Measurements from ENCODE around the gene NOL4L.

Gene NOL4L

GRCh38 chr20:32474009-32474716 is 111.0 kb downstream of the NOL4L start:
- FAIRE-seq (no peak), DNase-seq (ENCODE audit: insufficient read length, low spot score) (no peak)
- TF ChIP-seq POLR2A (IDR thresholded peaks at IDR 0.05; ENCODE audit: low read depth, low read length), result no peak
- no peak for TF ChIP-seq POLR2AphosphoS5 (IDR thresholded peaks at IDR 0.05; ENCODE audit: low read depth, low read length)
- no peak for TF ChIP-seq TAF1 (IDR thresholded peaks at IDR 0.05; ENCODE audit: low read depth, low read length)

- no peak for TF ChIP-seq PAX5 (IDR thresholded peaks at IDR 0.05; ENCODE audit: insufficient read depth, low read length, severe bottlenecking)
- no peak for TF ChIP-seq POLR2AphosphoS5 (IDR thresholded peaks at IDR 0.05; ENCODE audit: low read depth, low read length)
- TF ChIP-seq POU2F2 (IDR thresholded peaks at IDR 0.05; ENCODE audit: low read depth, low read length), result no peak
- no peak for TF ChIP-seq SPI1 (IDR thresholded peaks at IDR 0.05; ENCODE audit: low read depth, low read length)
- no peak for TF ChIP-seq POLR2A (IDR thresholded peaks at IDR 0.05; ENCODE audit: low read depth, low read length)
- TF ChIP-seq TAF1 (IDR thresholded peaks at IDR 0.05; ENCODE audit: low read depth, low read length), result no peak
- DNase-seq (ENCODE audit: insufficient read length, low spot score) (no peak), FAIRE-seq (no peak)
These were observed 111.7 kb downstream of the NOL4L start for GRCh38 chr20:32473231-32474008.

GRCh38 chr20:32472581-32473207 is 112.4 kb downstream of the NOL4L start:
- DNase-seq (ENCODE audit: insufficient read length, low spot score), result no peak
- TF ChIP-seq TAF1 (IDR thresholded peaks at IDR 0.05; ENCODE audit: low read depth, low read length) (no peak), POLR2AphosphoS5 (IDR thresholded peaks at IDR 0.05; ENCODE audit: low read depth, low read length) (no peak), SPI1 (IDR thresholded peaks at IDR 0.05; ENCODE audit: low read depth, low read length) (no peak), PAX5 (IDR thresholded peaks at IDR 0.05; ENCODE audit: insufficient read depth, low read length, severe bottlenecking) (no peak), POLR2A (IDR thresholded peaks at IDR 0.05; ENCODE audit: low read depth, low read length) (no peak), POU2F2 (IDR thresholded peaks at IDR 0.05; ENCODE audit: low read depth, low read length) (no peak)

GRCh38 chr20:32470940-32471339 is 114.2 kb downstream of the NOL4L start:
- FAIRE-seq (no peak), DNase-seq (ENCODE audit: insufficient read length, low spot score) (no peak)
- no peak for TF ChIP-seq SPI1 (IDR thresholded peaks at IDR 0.05; ENCODE audit: low read depth, low read length)
- no peak for TF ChIP-seq TAF1 (IDR thresholded peaks at IDR 0.05; ENCODE audit: low read depth, low read length)
- TF ChIP-seq PAX5 (IDR thresholded peaks at IDR 0.05; ENCODE audit: insufficient read depth, low read length, severe bottlenecking), result no peak
- TF ChIP-seq POU2F2 (IDR thresholded peaks at IDR 0.05; ENCODE audit: low read depth, low read length), result no peak
- TF ChIP-seq POLR2A (IDR thresholded peaks at IDR 0.05; ENCODE audit: low read depth, low read length), result no peak
- no peak for TF ChIP-seq POLR2AphosphoS5 (IDR thresholded peaks at IDR 0.05; ENCODE audit: low read depth, low read length)

More at GRCh38 chr20:32472581-32473207, 112.4 kb downstream of the NOL4L start:
- FAIRE-seq, result no peak

- TF ChIP-seq SPI1 (IDR thresholded peaks at IDR 0.05; ENCODE audit: low read depth, low read length), result no peak
- no peak for TF ChIP-seq POLR2AphosphoS5 (IDR thresholded peaks at IDR 0.05; ENCODE audit: low read depth, low read length)
- TF ChIP-seq POU2F2 (IDR thresholded peaks at IDR 0.05; ENCODE audit: low read depth, low read length), result no peak
- TF ChIP-seq POLR2A (IDR thresholded peaks at IDR 0.05; ENCODE audit: low read depth, low read length), result no peak
- no peak for TF ChIP-seq TAF1 (IDR thresholded peaks at IDR 0.05; ENCODE audit: low read depth, low read length)
- no peak for TF ChIP-seq PAX5 (IDR thresholded peaks at IDR 0.05; ENCODE audit: insufficient read depth, low read length, severe bottlenecking)
- DNase-seq (ENCODE audit: insufficient read length, low spot score) (peak; percentile 74), FAIRE-seq (no peak)
These were observed 114.9 kb downstream of the NOL4L start for GRCh38 chr20:32470025-32470861.

- DNase-seq (ENCODE audit: insufficient read length, low spot score) (no peak), FAIRE-seq (no peak)
- TF ChIP-seq POU2F2 (IDR thresholded peaks at IDR 0.05; ENCODE audit: low read depth, low read length) (no peak), PAX5 (IDR thresholded peaks at IDR 0.05; ENCODE audit: insufficient read depth, low read length, severe bottlenecking) (no peak), POLR2A (IDR thresholded peaks at IDR 0.05; ENCODE audit: low read depth, low read length) (no peak), TAF1 (IDR thresholded peaks at IDR 0.05; ENCODE audit: low read depth, low read length) (no peak), SPI1 (IDR thresholded peaks at IDR 0.05; ENCODE audit: low read depth, low read length) (no peak), POLR2AphosphoS5 (IDR thresholded peaks at IDR 0.05; ENCODE audit: low read depth, low read length) (no peak)
These were observed 116.3 kb downstream of the NOL4L start for GRCh38 chr20:32468860-32469259.

- DNase-seq (ENCODE audit: insufficient read length, low spot score) (no peak), FAIRE-seq (no peak)
- TF ChIP-seq POU2F2 (IDR thresholded peaks at IDR 0.05; ENCODE audit: low read depth, low read length) (no peak), TAF1 (IDR thresholded peaks at IDR 0.05; ENCODE audit: low read depth, low read length) (no peak), POLR2AphosphoS5 (IDR thresholded peaks at IDR 0.05; ENCODE audit: low read depth, low read length) (no peak), PAX5 (IDR thresholded peaks at IDR 0.05; ENCODE audit: insufficient read depth, low read length, severe bottlenecking) (no peak), POLR2A (IDR thresholded peaks at IDR 0.05; ENCODE audit: low read depth, low read length) (no peak), SPI1 (IDR thresholded peaks at IDR 0.05; ENCODE audit: low read depth, low read length) (no peak)
These were observed 116.9 kb downstream of the NOL4L start for GRCh38 chr20:32468313-32468640.

- no peak for DNase-seq (ENCODE audit: insufficient read length, low spot score)
- no peak for TF ChIP-seq TAF1 (IDR thresholded peaks at IDR 0.05; ENCODE audit: low read depth, low read length)
- no peak for TF ChIP-seq POU2F2 (IDR thresholded peaks at IDR 0.05; ENCODE audit: low read depth, low read length)
- TF ChIP-seq POLR2A (IDR thresholded peaks at IDR 0.05; ENCODE audit: low read depth, low read length), result no peak
- TF ChIP-seq PAX5 (IDR thresholded peaks at IDR 0.05; ENCODE audit: insufficient read depth, low read length, severe bottlenecking), result no peak
- no peak for TF ChIP-seq POLR2AphosphoS5 (IDR thresholded peaks at IDR 0.05; ENCODE audit: low read depth, low read length)
- no peak for TF ChIP-seq SPI1 (IDR thresholded peaks at IDR 0.05; ENCODE audit: low read depth, low read length)
- FAIRE-seq, result no peak
These were observed 117.4 kb downstream of the NOL4L start for GRCh38 chr20:32467506-32468312.
